DOHH2 (cell line): Measurements from ENCODE around the gene SIGLEC11.

Experiments
- EZH2phosphoT487 ChIP-seq: fragments of 200-600 bp; sonication (generic); IDR thresholded peaks from 2 replicates; pipeline ENCODE4 v1.6.1; 2017; ENCODE audit warnings: borderline replicate concordance, mild to moderate bottlenecking, antibody characterized with exemption, low read length, moderate library complexity, mixed read lengths
- TF ChIP-seq, protein P1 (sequence below): fragments of 200-600 bp; sonication (generic); IDR thresholded peaks from one replicate; pipeline ENCODE4 v1.5.1; 2014; ENCODE audit warnings: antibody characterized with exemption, mild to moderate bottlenecking, low read depth, low read length; ENCODE audit not compliant: poor library complexity, severe bottlenecking

DNA sequence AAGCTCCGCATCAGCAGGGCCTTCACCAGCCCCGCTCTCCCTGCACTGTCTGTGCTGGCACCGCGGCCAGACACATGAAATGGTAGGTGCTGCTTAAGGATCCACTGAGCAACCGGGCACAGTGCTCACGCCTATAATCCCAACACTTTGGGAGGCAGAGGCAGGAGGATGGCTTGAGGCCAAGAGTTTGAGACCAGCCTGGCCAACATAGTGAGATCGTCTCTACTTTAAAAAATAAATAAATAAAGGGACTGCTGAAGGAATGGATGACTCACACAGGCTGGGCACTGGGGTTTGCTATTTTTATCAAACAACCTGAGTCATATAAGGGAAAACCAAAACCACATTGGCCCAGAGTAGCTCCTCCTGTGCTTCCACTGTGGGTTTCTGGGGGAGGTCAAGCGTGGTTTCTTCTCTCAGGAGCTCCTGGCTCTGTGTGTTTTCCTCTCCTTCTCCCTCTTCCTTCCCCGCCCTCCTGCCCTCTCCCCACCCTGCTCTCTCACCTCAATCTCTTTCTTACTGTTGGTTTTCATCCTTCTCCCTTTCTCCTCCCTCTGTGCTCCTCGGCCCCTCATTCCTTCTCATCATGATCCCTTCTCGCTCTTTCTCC lies 42.9 kb upstream of the SIGLEC11 start:
- no peak for TF ChIP-seq EZH2phosphoT487
- TF ChIP-seq, protein P1, sequence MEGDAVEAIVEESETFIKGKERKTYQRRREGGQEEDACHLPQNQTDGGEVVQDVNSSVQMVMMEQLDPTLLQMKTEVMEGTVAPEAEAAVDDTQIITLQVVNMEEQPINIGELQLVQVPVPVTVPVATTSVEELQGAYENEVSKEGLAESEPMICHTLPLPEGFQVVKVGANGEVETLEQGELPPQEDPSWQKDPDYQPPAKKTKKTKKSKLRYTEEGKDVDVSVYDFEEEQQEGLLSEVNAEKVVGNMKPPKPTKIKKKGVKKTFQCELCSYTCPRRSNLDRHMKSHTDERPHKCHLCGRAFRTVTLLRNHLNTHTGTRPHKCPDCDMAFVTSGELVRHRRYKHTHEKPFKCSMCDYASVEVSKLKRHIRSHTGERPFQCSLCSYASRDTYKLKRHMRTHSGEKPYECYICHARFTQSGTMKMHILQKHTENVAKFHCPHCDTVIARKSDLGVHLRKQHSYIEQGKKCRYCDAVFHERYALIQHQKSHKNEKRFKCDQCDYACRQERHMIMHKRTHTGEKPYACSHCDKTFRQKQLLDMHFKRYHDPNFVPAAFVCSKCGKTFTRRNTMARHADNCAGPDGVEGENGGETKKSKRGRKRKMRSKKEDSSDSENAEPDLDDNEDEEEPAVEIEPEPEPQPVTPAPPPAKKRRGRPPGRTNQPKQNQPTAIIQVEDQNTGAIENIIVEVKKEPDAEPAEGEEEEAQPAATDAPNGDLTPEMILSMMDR, result no peak
